ENCODE measurements around the gene CLDN8.

CLDN8 gene

GRCh38 chr21:30168086-30168485 lies 47.8 kb downstream of the CLDN8 start:
- H3K27me3 ChIP-seq (replicated peaks; ENCODE audit: control insufficient read depth, insufficient read depth, low read length): no peaks in the 10 kb centered on the region
- H3K4me3 ChIP-seq (replicated peaks; ENCODE audit: low read depth, low read length): no peak overlapping the region
- H3K36me3 ChIP-seq (ENCODE audit: control insufficient read depth, insufficient read depth, low read length): no peaks in the 10 kb centered on the region
- no peak for TF ChIP-seq CTCF (IDR thresholded peaks at IDR 0.05; ENCODE audit: insufficient read depth, low read length, poor library complexity, severe bottlenecking)
- no peak for DNase-seq (ENCODE audit: extremely low read depth, insufficient read length)

- Histone ChIP-seq H3K36me3 (ENCODE audit: control insufficient read depth, insufficient read depth, low read length) (no peaks in the 10 kb centered on the region), H3K27me3 (replicated peaks; ENCODE audit: control insufficient read depth, insufficient read depth, low read length) (no peaks in the 10 kb centered on the region), H3K4me3 (replicated peaks; ENCODE audit: low read depth, low read length) (no peak within 1 kb of the TSS)
- TF ChIP-seq CTCF (IDR thresholded peaks at IDR 0.05; ENCODE audit: insufficient read depth, low read length, poor library complexity, severe bottlenecking): no peak
- no peak for DNase-seq (ENCODE audit: extremely low read depth, insufficient read length)
Observed at GRCh38 chr21:30166705-30167104, 49.2 kb downstream of the CLDN8 start, which contains the start of gene CLDN17. Gene CLDN17 (minus strand): TSS chr21:30166805. CDS start chr21:30166617, 188 bp downstream.

- TF ChIP-seq CTCF (IDR thresholded peaks at IDR 0.05; ENCODE audit: insufficient read depth, low read length, poor library complexity, severe bottlenecking): no peak
- Histone ChIP-seq H3K36me3 (ENCODE audit: control insufficient read depth, insufficient read depth, low read length) (no peaks in the 10 kb centered on the region), H3K4me3 (replicated peaks; ENCODE audit: low read depth, low read length) (no peak overlapping the region), H3K27me3 (replicated peaks; ENCODE audit: control insufficient read depth, insufficient read depth, low read length) (no peaks in the 10 kb centered on the region)
- DNase-seq (ENCODE audit: extremely low read depth, insufficient read length): no peak
Observed at GRCh38 chr21:30166171-30166570, 49.7 kb downstream of the CLDN8 start.

- TF ChIP-seq CTCF (IDR thresholded peaks at IDR 0.05; ENCODE audit: insufficient read depth, low read length, poor library complexity, severe bottlenecking): no peak
- Histone ChIP-seq H3K27me3 (replicated peaks; ENCODE audit: control insufficient read depth, insufficient read depth, low read length) (no peaks in the 10 kb centered on the region), H3K4me3 (replicated peaks; ENCODE audit: low read depth, low read length) (no peak overlapping the region), H3K36me3 (ENCODE audit: control insufficient read depth, insufficient read depth, low read length) (no peaks in the 10 kb centered on the region)
- no peak for DNase-seq (ENCODE audit: extremely low read depth, insufficient read length)
Observed at GRCh38 chr21:30164796-30165195, 51.1 kb downstream of the CLDN8 start.
